ENCODE results near the gene MUC16. TPM values are rescaled to one million over a fixed set of nuclear protein-coding genes. Genes with fewer than 3 reads are reported as not detected.

Gene MUC16
- total and polyA plus RNA-seq, 2 of the 4 experiments (the other 2 are of a cell fraction), result not detected

DNA sequence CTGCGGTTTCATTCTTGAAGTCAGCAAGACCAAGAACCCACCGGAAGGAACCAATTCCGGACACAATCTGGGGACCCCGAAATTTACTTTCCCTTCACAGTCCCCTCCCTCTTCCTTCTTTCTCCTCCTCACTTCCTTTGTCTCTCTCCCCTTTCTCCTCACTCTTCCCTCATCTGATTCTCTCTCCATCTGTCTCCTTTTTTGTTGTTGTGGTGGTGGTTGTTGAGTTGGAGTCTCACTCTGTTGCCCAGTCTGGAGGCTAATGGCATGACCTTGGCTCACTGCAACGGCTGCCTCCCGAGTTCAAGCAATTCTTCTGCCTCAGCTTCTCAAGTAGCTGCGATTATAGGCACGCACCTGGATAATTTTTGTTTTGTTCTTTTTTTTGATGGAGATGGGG, 44.0 kb upstream of the MUC16 start:
- no peaks in the 10 kb centered on the region for H3K27me3 ChIP-seq (ENCODE audit: control insufficient read depth, insufficient read depth, low read length)
- WGBS, 2 experiments (ENCODE audit: extremely low coverage in 2 of 2, insufficient read length in 1 of 2), result 80% methylated on average over 1 of the region's 8 CpGs; no CpG with 5 or more reads in 1 of the 2 experiments
- H3K9ac ChIP-seq (ENCODE audit: low read depth, low read length), result no peak overlapping the region
- dilution Hi-C loops (cut with HindIII; ENCODE audit: low sequenced_read_pairs, unreplicated experiment), result no loop called here
- H4K20me1 ChIP-seq (ENCODE audit: insufficient read depth, low read length), result no peaks in the 10 kb centered on the region
- no peak for TF ChIP-seq MXI1 (IDR thresholded peaks at IDR 0.05; ENCODE audit: borderline replicate concordance, low read depth, low read length)
- TF ChIP-seq MAFK (IDR thresholded peaks at IDR 0.05; ENCODE audit: low read depth, low read length), result no peak
- no peak for TF ChIP-seq CHD1 (IDR thresholded peaks at IDR 0.05; ENCODE audit: low read depth, low read length)
- TF ChIP-seq, protein P1, sequence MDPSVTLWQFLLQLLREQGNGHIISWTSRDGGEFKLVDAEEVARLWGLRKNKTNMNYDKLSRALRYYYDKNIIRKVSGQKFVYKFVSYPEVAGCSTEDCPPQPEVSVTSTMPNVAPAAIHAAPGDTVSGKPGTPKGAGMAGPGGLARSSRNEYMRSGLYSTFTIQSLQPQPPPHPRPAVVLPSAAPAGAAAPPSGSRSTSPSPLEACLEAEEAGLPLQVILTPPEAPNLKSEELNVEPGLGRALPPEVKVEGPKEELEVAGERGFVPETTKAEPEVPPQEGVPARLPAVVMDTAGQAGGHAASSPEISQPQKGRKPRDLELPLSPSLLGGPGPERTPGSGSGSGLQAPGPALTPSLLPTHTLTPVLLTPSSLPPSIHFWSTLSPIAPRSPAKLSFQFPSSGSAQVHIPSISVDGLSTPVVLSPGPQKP (IDR thresholded peaks at IDR 0.05; ENCODE audit: borderline replicate concordance, low read depth, low read length), result no peak
- no peak for TF ChIP-seq RCOR1 (IDR thresholded peaks at IDR 0.05; ENCODE audit: insufficient replicate concordance, low read length)
- TF ChIP-seq RAD21 (IDR thresholded peaks at IDR 0.05; ENCODE audit: low read length), result no peak
- TF ChIP-seq MAZ (IDR thresholded peaks at IDR 0.05; ENCODE audit: borderline replicate concordance, low read depth, low read length), result no peak
- TF ChIP-seq POLR2A (IDR thresholded peaks at IDR 0.05; ENCODE audit: low read depth, low read length), result no peak
- TF ChIP-seq SMC3 (IDR thresholded peaks at IDR 0.05; ENCODE audit: low read depth, low read length), result no peak
- no peak for TF ChIP-seq RFX5 (IDR thresholded peaks at IDR 0.05; ENCODE audit: low read depth, low read length)
- TF ChIP-seq CEBPB (IDR thresholded peaks at IDR 0.05; ENCODE audit: low read depth, low read length), result no peak
- DNase-seq (no peak), ATAC-seq (ENCODE audit: low read depth) (no peak)
- H3K36me3 ChIP-seq (ENCODE audit: control insufficient read depth, insufficient read depth, low read length), result no peaks in the 10 kb centered on the region
- no peak overlapping the region for H2BK120ac ChIP-seq (ENCODE audit: low read depth, low read length)
- H2AFZ ChIP-seq (replicated peaks; ENCODE audit: low read length, poor library complexity), result no peak overlapping the region
- H3K4me1 ChIP-seq (ENCODE audit: control insufficient read depth, insufficient read depth, low read length), result no peaks in the 10 kb centered on the region
- H3K4me2 ChIP-seq (ENCODE audit: low read depth, low read length), result no peak overlapping the region
- H2BK15ac ChIP-seq (ENCODE audit: low read depth, low read length), result no peak overlapping the region
- no peak overlapping the region for H4K5ac ChIP-seq (ENCODE audit: low read depth, low read length)
- no peaks in the 10 kb centered on the region for H3K79me1 ChIP-seq (ENCODE audit: low read depth in 1 of 2, low read length in 2 of 2)
- no TSS peak for BruUV-seq (replicated peaks)
- H3K9me3 ChIP-seq (ENCODE audit: control insufficient read depth, insufficient read depth, low read length), result peaks cover 13% of the 10 kb centered on the region
- H2BK5ac ChIP-seq (ENCODE audit: low read depth, low read length, poor library complexity, severe bottlenecking), result no peak overlapping the region
- no peak overlapping the region for H3K23ac ChIP-seq (ENCODE audit: low read depth, low read length)
- H4K8ac ChIP-seq (ENCODE audit: low read depth in 2 of 2, low read length in 2 of 2), result no peak overlapping the region
- CTCF ChIA-PET, result no interaction called here
- no peak overlapping the region for H2BK20ac ChIP-seq (ENCODE audit: low read depth, low read length)
- no peak overlapping the region for H3K4ac ChIP-seq (ENCODE audit: low read depth, low read length)
- POLR2A ChIA-PET (ENCODE audit: unreplicated experiment), result no interaction called here
- H2AK9ac ChIP-seq (replicated peaks; ENCODE audit: low read depth, low read length, poor library complexity), result no peak overlapping the region
- H3K9me1 ChIP-seq (ENCODE audit: insufficient read depth, low read length), result no peaks in the 10 kb centered on the region
- in situ Hi-C loops (cut with MboI; ENCODE audit: low sequenced_read_pairs), result no loop called here
- H3K27ac ChIP-seq (ENCODE audit: insufficient read depth, low read length), result no peak overlapping the region
- H4K91ac ChIP-seq (ENCODE audit: insufficient read depth, low read depth, low read length), result no peak overlapping the region
- intact Hi-C loops (cut with micrococcal nuclease), result no loop called here
- H3K4me3 ChIP-seq (ENCODE audit: insufficient read depth, low read depth, low read length), result no peak overlapping the region
- H3K56ac ChIP-seq (ENCODE audit: extremely low read depth, insufficient read depth, low read length), result no peak overlapping the region
- no peak overlapping the region for H2AK5ac ChIP-seq (ENCODE audit: low read depth, low read length)
- H3K18ac ChIP-seq (ENCODE audit: low read depth, low read length), result no peak overlapping the region
- no peak overlapping the region for H3K14ac ChIP-seq (replicated peaks; ENCODE audit: low read depth, low read length)
